Stimulated activated effector memory CD8-positive, alpha-beta T cell treated with anti-CD3 and anti-CD28 coated beads, Interleukin-12 subunit alpha, Interleukin-12 subunit beta, amount 100 ng/mL, for 72 hours (primary cell): Measurements from ENCODE around the gene TULP4.
"Not testable (repeated sequence)": the region's sequence is repeated elsewhere in the genome, so short reads cannot be mapped to it uniquely, and the experiment has no call there.

Experiments used
- ATAC-seq: fragments of 150-1000 bp; cut with Tn5 transposase; 2 replicates; pipeline ENCODE4 v1.10.0; 2021
- DNase-seq, 2 donors: peaks; one replicate each; pipeline ENCODE4 v3.0.0; 2021 to 2022; ENCODE audit warnings: low spot score in 2 of 2
- H3K27ac Mint-ChIP-seq: one replicate; pipeline ENCODE4 v1.8.0; 2022; ENCODE audit warnings: mild to moderate bottlenecking, mixed read lengths
- H3K36me3 Mint-ChIP-seq: one replicate; pipeline ENCODE4 v1.8.0; 2022; ENCODE audit warnings: mild to moderate bottlenecking, mixed read lengths
- H3K4me1 Mint-ChIP-seq: one replicate; pipeline ENCODE4 v1.8.0; 2022; ENCODE audit warnings: mixed read lengths
- H3K4me3 Mint-ChIP-seq: one replicate; pipeline ENCODE4 v1.8.0; 2022; ENCODE audit warnings: mild to moderate bottlenecking, mixed read lengths
- H3K9me3 Mint-ChIP-seq: one replicate; pipeline ENCODE4 v1.8.0; 2022; ENCODE audit warnings: mixed read lengths

The TULP4 gene

GRCh38 chr6:158379336-158379735, 67.1 kb downstream of the TULP4 start:
- no peak for ATAC-seq
- Mint-ChIP-seq H3K4me1 (peaks cover 48% of the 10 kb centered on the region), H3K27ac (no peak overlapping the region), H3K36me3 (no peaks in the 10 kb centered on the region), H3K4me3 (no peak overlapping the region), H3K9me3 (no peaks in the 10 kb centered on the region)
- no peak for DNase-seq

GRCh38 chr6:158381214-158381613, 68.9 kb downstream of the TULP4 start:
- Mint-ChIP-seq H3K4me1 (peaks cover 42% of the 10 kb centered on the region), H3K4me3 (no peak overlapping the region), H3K9me3 (no peaks in the 10 kb centered on the region), H3K27ac (no peak overlapping the region), H3K36me3 (no peaks in the 10 kb centered on the region)
- no peak for DNase-seq
- ATAC-seq = no peak

GRCh38 chr6:158382491-158382890, 70.2 kb downstream of the TULP4 start:
- Mint-ChIP-seq H3K36me3 (no peaks in the 10 kb centered on the region), H3K9me3 (no peaks in the 10 kb centered on the region), H3K4me3 (no peak overlapping the region), H3K4me1 (peaks cover 38% of the 10 kb centered on the region), H3K27ac (peak overlapping the region; percentile 64)
- ATAC-seq = no peak
- no peak for DNase-seq

- Mint-ChIP-seq H3K4me3 (no peak overlapping the region), H3K9me3 (no peaks in the 10 kb centered on the region), H3K36me3 (no peaks in the 10 kb centered on the region), H3K27ac (no peak overlapping the region), H3K4me1 (peaks cover 38% of the 10 kb centered on the region)
- ATAC-seq (no peak), DNase-seq (no peak)
Measured at GRCh38 chr6:158383057-158383456, 70.8 kb downstream of the TULP4 start.

DNA sequence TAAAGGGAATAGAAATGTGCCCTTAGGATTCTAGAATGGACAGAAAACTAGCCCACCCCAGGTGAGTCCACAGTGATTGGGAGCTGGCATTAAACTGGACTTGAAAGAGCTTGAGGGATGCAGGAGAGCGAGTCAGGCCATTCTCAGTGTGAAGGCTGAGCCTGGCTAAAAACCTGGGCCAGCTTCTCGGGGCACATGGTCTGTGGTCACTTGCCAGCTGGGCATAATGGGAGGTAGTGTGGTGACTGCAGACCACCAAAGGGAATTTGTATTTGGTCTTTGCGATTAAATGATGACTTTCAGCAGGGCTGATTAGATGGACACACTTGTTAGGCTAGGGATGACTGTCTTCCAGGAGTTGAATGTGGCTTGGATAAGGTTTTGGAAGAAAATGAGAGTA, 71.3 kb downstream of the TULP4 start:
- H3K4me3 Mint-ChIP-seq = no peak overlapping the region
- H3K36me3 Mint-ChIP-seq = no peaks in the 10 kb centered on the region
- no peak overlapping the region for H3K27ac Mint-ChIP-seq
- no peak for DNase-seq
- ATAC-seq = no peak
- no peaks in the 10 kb centered on the region for H3K9me3 Mint-ChIP-seq
- peaks cover 37% of the 10 kb centered on the region for H3K4me1 Mint-ChIP-seq

DNA sequence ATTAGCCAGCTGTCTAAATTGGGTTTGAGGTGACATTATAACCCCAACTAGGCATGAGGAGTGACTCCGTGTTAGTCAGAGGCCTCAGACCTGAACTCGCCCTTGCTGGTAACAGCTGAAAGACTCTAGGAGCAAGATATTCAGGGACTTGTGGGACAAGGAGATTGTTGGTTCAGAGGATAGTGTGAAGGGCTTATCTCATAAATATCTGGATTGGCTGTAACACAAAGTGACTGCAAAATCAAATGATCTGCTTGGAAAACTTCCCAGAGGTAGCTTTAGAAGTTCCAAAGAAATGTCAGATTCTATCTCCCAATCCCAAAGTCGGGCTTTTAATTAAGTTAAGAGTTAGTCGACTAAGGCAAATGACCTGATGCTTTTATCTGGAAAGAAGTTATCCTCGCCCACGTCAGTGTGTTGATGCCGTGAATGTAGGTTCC, 72.4 kb downstream of the TULP4 start:
- H3K4me1 Mint-ChIP-seq = peaks cover 26% of the 10 kb centered on the region
- H3K4me3 Mint-ChIP-seq = no peak overlapping the region
- no peaks in the 10 kb centered on the region for H3K9me3 Mint-ChIP-seq
- H3K36me3 Mint-ChIP-seq = no peaks in the 10 kb centered on the region
- no peak for ATAC-seq
- no peak overlapping the region for H3K27ac Mint-ChIP-seq
- DNase-seq = no peak

GRCh38 chr6:158387036-158387435, 74.8 kb downstream of the TULP4 start:
- Mint-ChIP-seq H3K9me3 (no peaks in the 10 kb centered on the region), H3K4me3 (no peak overlapping the region), H3K27ac (no peak overlapping the region), H3K36me3 (no peaks in the 10 kb centered on the region), H3K4me1 (peaks cover 11% of the 10 kb centered on the region)
- ATAC-seq = no peak
- DNase-seq = no peak

DNA sequence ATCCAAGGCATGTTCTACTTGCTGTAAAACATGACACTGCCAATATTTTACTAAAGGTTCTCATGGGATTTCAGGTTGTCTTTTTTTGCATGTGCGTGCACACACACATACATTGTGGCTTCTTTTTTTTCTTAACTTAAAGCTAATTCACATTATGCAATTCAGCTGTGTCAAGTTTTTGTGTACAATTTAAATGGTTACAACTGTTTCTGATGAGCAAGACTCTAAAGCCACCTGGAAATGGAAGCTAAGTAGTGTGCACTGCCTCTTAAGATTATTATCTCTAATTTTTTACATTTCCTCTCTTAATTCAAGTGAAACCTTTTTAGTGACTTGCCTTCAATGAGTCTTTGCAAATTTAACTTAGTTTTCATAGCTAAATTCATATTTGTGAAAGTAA, 75.3 kb downstream of the TULP4 start:
- no peak for DNase-seq
- Mint-ChIP-seq H3K27ac (no peak overlapping the region), H3K36me3 (no peaks in the 10 kb centered on the region), H3K4me3 (no peak overlapping the region), H3K4me1 (peaks cover 7% of the 10 kb centered on the region), H3K9me3 (no peaks in the 10 kb centered on the region)
- no peak for ATAC-seq

DNA sequence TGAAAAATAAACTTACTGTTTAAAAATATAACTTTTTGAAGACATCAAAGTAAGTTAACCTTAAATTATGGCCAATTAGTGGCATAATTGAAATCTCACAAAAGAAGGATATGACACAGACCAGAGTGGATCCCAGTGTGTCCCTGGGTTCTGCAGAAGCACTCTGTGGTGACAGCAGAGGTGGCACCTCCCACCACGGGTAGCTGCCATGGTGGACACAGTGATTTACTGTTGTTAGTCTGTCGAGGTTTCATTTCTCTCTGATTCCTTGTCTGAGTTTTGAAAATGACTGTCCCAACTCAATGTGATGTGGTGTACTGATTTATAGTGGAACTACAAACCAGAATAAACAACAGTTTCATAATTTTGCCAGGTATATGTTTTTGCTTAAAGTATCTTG, 76.5 kb downstream of the TULP4 start:
- H3K36me3 Mint-ChIP-seq = no peaks in the 10 kb centered on the region
- no peaks in the 10 kb centered on the region for H3K9me3 Mint-ChIP-seq
- H3K4me1 Mint-ChIP-seq = peaks cover 2% of the 10 kb centered on the region
- no peak overlapping the region for H3K4me3 Mint-ChIP-seq
- ATAC-seq (no peak), DNase-seq (no peak)
- no peak overlapping the region for H3K27ac Mint-ChIP-seq

- Mint-ChIP-seq H3K36me3 (no peaks in the 10 kb centered on the region), H3K4me1 (peaks cover 4% of the 10 kb centered on the region), H3K9me3 (no peaks in the 10 kb centered on the region), H3K27ac (no peak overlapping the region), H3K4me3 (no peak overlapping the region)
- no peak for DNase-seq
- peak; percentile 55 for ATAC-seq
Measured at GRCh38 chr6:158389193-158389919, 77.1 kb downstream of the TULP4 start.

DNA sequence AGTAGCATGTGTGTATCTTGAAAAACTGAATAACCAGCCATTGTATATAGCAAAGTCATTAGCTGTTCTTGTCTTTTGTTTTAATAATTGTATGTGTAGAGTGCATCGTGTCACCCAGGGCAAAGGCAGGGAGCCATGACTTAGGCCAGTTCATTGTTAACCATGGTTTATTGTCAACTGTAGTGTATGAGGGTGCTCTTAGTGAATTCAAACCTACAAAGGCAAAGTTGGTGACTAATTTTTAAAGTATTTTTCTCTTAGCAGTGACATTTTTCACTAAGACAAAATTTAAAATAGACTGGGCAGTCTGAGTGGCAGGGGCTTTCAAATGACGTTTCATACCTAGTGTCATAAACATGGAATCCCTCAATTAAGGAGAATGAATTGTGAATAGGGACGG, 79.0 kb downstream of the TULP4 start:
- no peak for DNase-seq
- Mint-ChIP-seq H3K4me3 (no peak overlapping the region), H3K27ac (no peak overlapping the region), H3K9me3 (no peaks in the 10 kb centered on the region), H3K4me1 (peaks cover 6% of the 10 kb centered on the region), H3K36me3 (no peaks in the 10 kb centered on the region)
- no peak for ATAC-seq

DNA sequence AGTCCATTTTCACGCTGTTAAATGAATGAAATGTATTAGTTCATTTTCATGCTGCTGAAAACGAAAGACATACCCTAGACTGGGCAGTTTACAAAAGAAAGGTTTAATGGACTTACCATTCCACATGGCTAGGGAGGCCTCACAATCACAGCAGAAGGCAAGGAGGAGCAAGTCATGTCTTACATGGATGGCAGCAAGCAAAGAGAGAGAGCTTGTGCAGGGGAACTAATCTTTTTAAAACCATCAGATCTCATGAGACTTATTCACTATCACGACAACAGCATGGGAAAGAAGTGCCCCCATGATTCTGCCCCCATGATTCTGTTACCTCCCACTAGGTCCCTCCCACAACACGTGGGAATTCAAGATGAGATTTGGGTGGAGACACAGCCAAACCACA, 79.7 kb downstream of the TULP4 start:
- H3K36me3 Mint-ChIP-seq, DNase-seq, H3K27ac Mint-ChIP-seq, H3K9me3 Mint-ChIP-seq, H3K4me1 Mint-ChIP-seq, ATAC-seq, H3K4me3 Mint-ChIP-seq: not testable (repeated sequence)

DNA sequence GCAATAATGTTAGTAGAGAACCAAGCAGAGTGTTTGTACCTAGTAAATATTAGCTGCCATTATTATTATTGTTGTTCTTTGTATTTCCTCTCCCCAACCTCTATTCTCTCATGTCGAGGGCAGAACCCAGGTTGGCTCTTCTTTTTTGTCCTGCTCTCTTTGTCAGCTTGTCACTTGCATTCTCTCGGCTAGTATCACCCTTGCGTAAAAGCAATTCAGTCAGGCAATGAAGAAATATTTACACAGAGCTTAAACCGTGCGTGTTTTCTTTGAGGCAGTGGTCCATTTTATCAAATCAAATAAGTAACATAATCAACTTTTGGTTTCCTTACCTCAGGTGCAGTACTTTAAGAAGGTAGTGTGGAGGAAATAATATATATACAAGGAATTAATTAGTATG, 83.9 kb downstream of the TULP4 start:
- Mint-ChIP-seq H3K4me3 (no peak overlapping the region), H3K4me1 (peaks cover 6% of the 10 kb centered on the region), H3K27ac (no peak overlapping the region), H3K36me3 (no peaks in the 10 kb centered on the region), H3K9me3 (no peaks in the 10 kb centered on the region)
- DNase-seq (no peak), ATAC-seq (no peak)

DNA sequence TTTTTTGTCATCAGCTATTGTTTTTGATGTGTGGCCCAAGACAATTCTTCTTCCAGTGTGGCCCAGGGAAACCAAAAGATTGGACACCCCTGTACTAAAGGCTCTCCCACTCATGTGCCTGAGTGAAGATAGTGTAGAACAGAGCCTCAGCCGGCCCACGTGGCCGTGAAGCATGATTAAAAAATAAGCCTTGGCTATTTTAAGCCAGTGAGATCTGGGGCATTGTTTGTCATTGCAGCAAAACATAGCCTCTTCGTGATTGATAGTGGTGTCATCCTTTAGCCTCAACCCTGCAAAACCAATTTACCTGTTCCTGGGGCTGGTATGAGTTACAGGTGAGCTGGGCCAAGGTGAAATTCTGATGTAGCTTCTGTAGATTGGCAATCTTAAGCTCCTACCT, 85.3 kb downstream of the TULP4 start:
- H3K27ac Mint-ChIP-seq = no peak overlapping the region
- ATAC-seq = no peak
- H3K4me1 Mint-ChIP-seq = peaks cover 6% of the 10 kb centered on the region

GRCh38 chr6:158398252-158399024, 86.2 kb downstream of the TULP4 start:
- peaks cover 6% of the 10 kb centered on the region for H3K4me1 Mint-ChIP-seq
- H3K27ac Mint-ChIP-seq = peak overlapping the region; percentile 56
- ATAC-seq (no peak), DNase-seq (no peak)
- H3K36me3 Mint-ChIP-seq = no peaks in the 10 kb centered on the region
- H3K9me3 Mint-ChIP-seq = no peaks in the 10 kb centered on the region
- H3K4me3 Mint-ChIP-seq = no peak overlapping the region

More for the DNA sequence above, 85.3 kb downstream of the TULP4 start:
- Mint-ChIP-seq H3K36me3 (no peaks in the 10 kb centered on the region), H3K9me3 (no peaks in the 10 kb centered on the region), H3K4me3 (no peak overlapping the region)
- no peak for DNase-seq

DNA sequence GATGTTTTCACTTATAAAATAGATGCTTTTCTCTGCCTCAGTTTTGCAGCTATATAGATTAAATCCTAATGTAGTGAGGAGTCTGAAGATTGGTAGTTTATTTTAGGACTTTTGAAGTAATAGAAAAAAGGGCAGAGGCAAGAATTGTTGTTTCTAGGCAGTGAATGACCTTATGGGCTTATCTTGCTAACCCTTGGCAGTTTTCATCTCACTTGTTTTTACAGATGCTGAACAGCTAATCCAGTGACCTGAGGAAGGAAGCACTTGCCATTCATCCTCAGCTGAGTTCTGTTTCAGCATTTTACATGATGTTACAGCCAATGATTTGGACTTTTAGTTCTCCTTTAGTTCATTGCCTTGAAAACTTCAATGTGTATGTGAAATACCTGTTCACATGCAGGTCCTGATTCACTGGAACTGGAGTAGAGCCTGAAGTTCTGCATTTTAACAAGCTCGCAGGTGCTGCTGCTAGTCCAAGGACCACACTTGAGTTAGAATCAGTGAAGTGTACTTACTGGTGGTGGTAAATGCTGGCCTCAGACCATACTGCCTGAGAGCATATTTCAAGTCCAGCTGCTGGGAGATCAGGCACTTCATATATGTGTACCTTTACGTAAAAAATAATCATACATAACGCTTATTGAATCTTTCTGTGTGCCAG, 86.9 kb downstream of the TULP4 start:
- Mint-ChIP-seq H3K9me3 (no peaks in the 10 kb centered on the region), H3K36me3 (no peaks in the 10 kb centered on the region), H3K4me1 (peaks cover 3% of the 10 kb centered on the region), H3K27ac (peak overlapping the region; percentile 56), H3K4me3 (no peak overlapping the region)
- DNase-seq = no peak
- no peak for ATAC-seq
